A549 (cell line): ENCODE results near the gene PACSIN1. TPM values are rescaled to one million over a fixed set of nuclear protein-coding genes. Genes with fewer than 3 reads are reported as not detected.
A peak's percentile ranks its signal among the peaks of the same experiment; 100 is the strongest.

Experiments
- ATAC-seq, 2 experiments: fragments of 200-7000 bp in 1 of 2; fragments of >200 bp in 1 of 2; cut with Nextera tagmentation in 1 of 2; cut with Tn5 transposase in 1 of 2; 3 replicates each; pipeline versions ENCODE4 v1.8.0 to v1.9.1; 2018 to 2020; ENCODE audit warnings: mild to moderate bottlenecking in 1 of 2, moderate library complexity in 1 of 2
- CTCF ChIA-PET: fragments of 300-600 bp; sonication (Branson Sonifier 250); formaldehyde crosslinking; extraction: SDS; loops from one replicate; lab custom pipeline; 2021; ENCODE audit warnings: antibody characterized with exemption, inconsistent platforms; lab: Yijun Ruan, JAX
- POLR2A ChIA-PET: fragments of 350-600 bp; formaldehyde crosslinking; extraction: SDS; loops from one replicate; lab custom pipeline; 2021; ENCODE audit warnings: antibody characterized with exemption, inconsistent platforms; lab: Yijun Ruan, JAX
- DNase-seq, 2 experiments: peaks; one replicate each; pipeline versions ENCODE4 v3.0.0 to v3.0.0-alpha.2; 2011 to 2016; ENCODE audit warnings: low read depth in 1 of 2, low spot score in 1 of 2
- FAIRE-seq: peaks from 2 replicates; lab custom pipeline; 2011; peaks lifted over from hg19 to GRCh38; lab: Jason Lieb, UNC
- H3K27ac ChIP-seq, 2 experiments: fragments of >200 bp; sonication (Bioruptor Twin); formaldehyde crosslinking; 3 replicates each; pipeline ENCODE4 v1.5.1; 2016 to 2017
- H3K4me1 ChIP-seq: fragments of >200 bp; sonication (Bioruptor Twin); formaldehyde crosslinking; 3 replicates; pipeline ENCODE4 v1.6.1; 2016
- H3K4me2 ChIP-seq: fragments of >200 bp; sonication (Bioruptor Twin); formaldehyde crosslinking; 3 replicates; pipeline ENCODE4 v1.6.1; 2016
- H3K4me3 ChIP-seq: fragments of >200 bp; sonication (Bioruptor Twin); formaldehyde crosslinking; 3 replicates; pipeline ENCODE4 v1.5.1; 2016
- H3K9me3 ChIP-seq: fragments of >200 bp; sonication (Bioruptor Twin); formaldehyde crosslinking; 3 replicates; pipeline ENCODE4 v1.6.1; 2016
- BHLHE40 ChIP-seq: IDR thresholded peaks from 2 replicates; pipeline ENCODE4 v1.6.1; 2012; ENCODE audit warnings: low read depth, low read length, inconsistent platforms
- CBX2 ChIP-seq: fragments of 200-600 bp; sonication (generic); IDR thresholded peaks from 2 replicates; pipeline ENCODE4 v1.6.1; 2016; ENCODE audit warnings: low read depth, mild to moderate bottlenecking, borderline replicate concordance
- CHD2 ChIP-seq: fragments of 150-350 bp; IDR thresholded peaks from 2 replicates; pipeline ENCODE4 v1.6.1; 2014; ENCODE audit warnings: low read length; ENCODE audit not compliant: partially characterized antibody
- E2F6 ChIP-seq: IDR thresholded peaks from 2 replicates; pipeline ENCODE4 v1.6.1; 2012; ENCODE audit warnings: low read depth, borderline replicate concordance
- EHF ChIP-seq: fragments of 250-450 bp; sonication (Bioruptor Pico); IDR thresholded peaks from 2 replicates; pipeline ENCODE4 v1.5.0; 2020; ENCODE audit warnings: mild to moderate bottlenecking
- EP300 ChIP-seq, 2 experiments: fragments of >200 bp; sonication (Bioruptor Twin); formaldehyde crosslinking; IDR thresholded peaks; 2 replicates in 1 of 2; 3 replicates in 1 of 2; pipeline ENCODE4 v1.6.1; 2016 to 2017
- FOSL2 ChIP-seq, 2 experiments: fragments of 450-650 bp in 1 of 2; fragments of >200 bp in 1 of 2; sonication (Bioruptor Twin) in 1 of 2; formaldehyde crosslinking; IDR thresholded peaks; 2 replicates each; pipeline versions ENCODE4 v1.5.0 to v1.6.1; 2016 to 2020; ENCODE audit warnings: mild to moderate bottlenecking in 1 of 2, moderate library complexity in 1 of 2
- HDAC2 ChIP-seq: fragments of 200-600 bp; sonication (generic); IDR thresholded peaks from 2 replicates; pipeline ENCODE4 v1.6.1; 2016
- JUN ChIP-seq, 2 experiments: fragments of >200 bp; sonication (Bioruptor Twin); formaldehyde crosslinking; IDR thresholded peaks; 2 replicates in 1 of 2; 3 replicates in 1 of 2; pipeline ENCODE4 v1.6.1; 2016 to 2017
- MAX ChIP-seq: IDR thresholded peaks from 2 replicates; pipeline ENCODE4 v1.6.1; 2012
- PHF8 ChIP-seq: fragments of 200-600 bp; sonication (generic); IDR thresholded peaks from 2 replicates; pipeline ENCODE4 v1.6.1; 2016; ENCODE audit warnings: low read depth, mild to moderate bottlenecking, antibody characterized with exemption, moderate library complexity, borderline replicate concordance
- RAD21 ChIP-seq, 2 experiments: fragments of >200 bp in 1 of 2; sonication (Bioruptor Twin) in 1 of 2; formaldehyde crosslinking in 1 of 2; IDR thresholded peaks in 1 of 2; conservative IDR thresholded peaks in 1 of 2; 2 replicates in 1 of 2; 3 replicates in 1 of 2; pipeline ENCODE4 v1.6.1; 2012 to 2018; ENCODE audit warnings: inconsistent platforms in 1 of 2
- RFX5 ChIP-seq: fragments of 450-650 bp; IDR thresholded peaks from 2 replicates; pipeline ENCODE4 v1.7.1; 2014; ENCODE audit warnings: antibody characterized with exemption, mild to moderate bottlenecking, moderate library complexity
- SMC3 ChIP-seq: fragments of >200 bp; sonication (Bioruptor Twin); formaldehyde crosslinking; IDR thresholded peaks from 3 replicates; pipeline ENCODE4 v1.6.1; 2018; ENCODE audit warnings: inconsistent platforms
- TP53 ChIP-seq: fragments of 250-450 bp; sonication (Bioruptor Pico); IDR thresholded peaks from 2 replicates; pipeline ENCODE4 v1.5.0; 2021; ENCODE audit warnings: mild to moderate bottlenecking, moderate library complexity
- ZC3H11A ChIP-seq: fragments of 450-650 bp; IDR thresholded peaks from 2 replicates; pipeline ENCODE4 v1.6.1; 2014; ENCODE audit warnings: antibody characterized with exemption, mild to moderate bottlenecking
- WGBS: methylation state at CpG from one replicate; pipeline ENCODE4 v1.1.6; 2017; ENCODE audit errors: missing lambda C conversion rate; 5-methylcytosine and 5-hydroxymethylcytosine counted together
- polyA plus RNA-seq, 4 experiments: library from polyadenylated mRNA; depleted of rRNA in 3 of 4; stranded (reverse); fragments of >200 nt; fragmentation: RNase III in 1 of 4; extraction: RNeasy Plus Mini Kit Qiagen cat#74134 plus additional on column Dnase treatment in 1 of 4; gene quantifications; 2 replicates in 3 of 4; 3 replicates in 1 of 4; pipeline ENCODE4 v1.2.3, GENCODE V29; 2011 to 2017
- TF ChIP-seq, protein P1 (sequence below): fragments of 200-600 bp; sonication (generic); IDR thresholded peaks from 2 replicates; pipeline ENCODE4 v1.6.1; 2016; ENCODE audit warnings: antibody characterized with exemption, mild to moderate bottlenecking, moderate library complexity
- TF ChIP-seq, protein P2 (sequence below): fragments of 150-350 bp; IDR thresholded peaks from 2 replicates; pipeline ENCODE4 v1.6.1; 2014; ENCODE audit warnings: low read depth, mild to moderate bottlenecking, low read length

Gene PACSIN1
- polyA plus RNA-seq, 2 of the 4 experiments (the other 2 are of a cell fraction), result 0.14 to 0.30 TPM

- 61% methylated on average over 5 of the region's 5 CpGs for WGBS
- DNase-seq, result no peak
- Histone ChIP-seq H3K27ac (no peak overlapping the region), H3K9me3 (no peaks in the 10 kb centered on the region), H3K4me2 (no peak overlapping the region), H3K4me3 (no peak overlapping the region), H3K4me1 (peaks cover 50% of the 10 kb centered on the region)
- ChIA-PET POLR2A (no interaction called here), CTCF (interaction anchor here (1.3 kb wide), 1 partner anchor 15 kb away, joined by 4 read pairs; no protein-coding TSS in a partner anchor)
- TF ChIP-seq SMC3 (no peak), EHF (CRISPR knock-in tag) (no peak), EP300 (IDR thresholded peaks at IDR 0.05) (no peak), ZC3H11A (no peak), PHF8 (no peak)
- TF ChIP-seq, protein P1, sequence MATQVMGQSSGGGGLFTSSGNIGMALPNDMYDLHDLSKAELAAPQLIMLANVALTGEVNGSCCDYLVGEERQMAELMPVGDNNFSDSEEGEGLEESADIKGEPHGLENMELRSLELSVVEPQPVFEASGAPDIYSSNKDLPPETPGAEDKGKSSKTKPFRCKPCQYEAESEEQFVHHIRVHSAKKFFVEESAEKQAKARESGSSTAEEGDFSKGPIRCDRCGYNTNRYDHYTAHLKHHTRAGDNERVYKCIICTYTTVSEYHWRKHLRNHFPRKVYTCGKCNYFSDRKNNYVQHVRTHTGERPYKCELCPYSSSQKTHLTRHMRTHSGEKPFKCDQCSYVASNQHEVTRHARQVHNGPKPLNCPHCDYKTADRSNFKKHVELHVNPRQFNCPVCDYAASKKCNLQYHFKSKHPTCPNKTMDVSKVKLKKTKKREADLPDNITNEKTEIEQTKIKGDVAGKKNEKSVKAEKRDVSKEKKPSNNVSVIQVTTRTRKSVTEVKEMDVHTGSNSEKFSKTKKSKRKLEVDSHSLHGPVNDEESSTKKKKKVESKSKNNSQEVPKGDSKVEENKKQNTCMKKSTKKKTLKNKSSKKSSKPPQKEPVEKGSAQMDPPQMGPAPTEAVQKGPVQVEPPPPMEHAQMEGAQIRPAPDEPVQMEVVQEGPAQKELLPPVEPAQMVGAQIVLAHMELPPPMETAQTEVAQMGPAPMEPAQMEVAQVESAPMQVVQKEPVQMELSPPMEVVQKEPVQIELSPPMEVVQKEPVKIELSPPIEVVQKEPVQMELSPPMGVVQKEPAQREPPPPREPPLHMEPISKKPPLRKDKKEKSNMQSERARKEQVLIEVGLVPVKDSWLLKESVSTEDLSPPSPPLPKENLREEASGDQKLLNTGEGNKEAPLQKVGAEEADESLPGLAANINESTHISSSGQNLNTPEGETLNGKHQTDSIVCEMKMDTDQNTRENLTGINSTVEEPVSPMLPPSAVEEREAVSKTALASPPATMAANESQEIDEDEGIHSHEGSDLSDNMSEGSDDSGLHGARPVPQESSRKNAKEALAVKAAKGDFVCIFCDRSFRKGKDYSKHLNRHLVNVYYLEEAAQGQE, result no peak
- ATAC-seq, result no peak
- FAIRE-seq, result no peak
Observed at GRCh38 chr6:34540222-34540621, 74.3 kb downstream of the PACSIN1 start.

DNA sequence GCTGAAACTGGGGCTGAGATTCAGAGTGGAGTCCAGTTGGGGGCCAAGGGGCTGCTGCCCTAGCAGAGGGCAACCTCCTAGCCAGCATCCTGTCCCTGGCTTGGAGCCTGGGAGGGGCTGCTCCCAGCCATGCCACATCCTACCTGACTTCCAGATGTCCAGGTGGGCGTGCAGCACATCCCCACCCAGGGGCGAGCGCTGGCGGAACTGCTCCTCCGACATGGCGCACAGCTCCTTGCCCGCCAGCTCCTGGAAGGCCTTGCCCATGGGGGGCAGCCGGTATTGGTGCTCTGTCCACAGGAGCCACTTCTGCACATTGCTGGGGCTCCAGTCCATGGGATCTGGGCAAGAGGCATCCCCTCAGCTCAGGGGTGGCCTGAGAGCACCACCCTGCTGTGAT is 75.0 kb downstream of the PACSIN1 start:
- no peaks in the 10 kb centered on the region for H3K9me3 ChIP-seq
- DNase-seq, result no peak
- H3K4me3 ChIP-seq, result no peak overlapping the region
- FAIRE-seq, result no peak
- no peak overlapping the region for H3K4me2 ChIP-seq
- CTCF ChIA-PET, result interaction anchor here (1.3 kb wide), 1 partner anchor 15 kb away, joined by 4 read pairs; no protein-coding TSS in a partner anchor
- POLR2A ChIA-PET, result no interaction called here
- ATAC-seq, result no peak
- H3K27ac ChIP-seq, result peak overlapping the region in 1 of 2 experiments; percentile 8; a peak in 1 of 6 replicates
- no CpG with 5 or more reads among the region's 8 CpGs for WGBS
- TF ChIP-seq CHD2, result no peak
- TF ChIP-seq HDAC2, result no peak
- no peak for TF ChIP-seq PHF8
- peaks cover 51% of the 10 kb centered on the region for H3K4me1 ChIP-seq

DNA sequence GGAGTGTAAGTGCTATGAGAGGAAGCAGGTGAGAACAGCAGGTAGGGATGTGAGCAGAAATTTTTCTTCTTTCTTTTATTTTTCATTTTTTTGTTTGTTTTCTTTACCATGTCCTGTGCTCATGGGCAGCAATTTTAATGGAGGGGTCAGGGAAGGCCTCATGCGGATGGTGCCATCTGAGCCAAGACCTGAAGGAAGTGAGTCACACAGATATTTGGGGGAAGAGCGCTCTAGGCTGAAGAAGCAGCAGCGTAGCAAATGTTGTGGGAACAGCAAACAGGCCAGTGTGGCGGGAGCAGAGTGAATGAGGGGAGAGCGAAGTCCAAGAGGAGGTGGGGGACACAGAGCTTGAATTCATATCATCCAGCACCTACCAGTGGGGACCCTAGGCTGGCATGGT is 77.5 kb downstream of the PACSIN1 start:
- peaks cover 55% of the 10 kb centered on the region for H3K4me1 ChIP-seq
- DNase-seq (no peak), FAIRE-seq (no peak), ATAC-seq (no peak)
- POLR2A ChIA-PET, result no interaction called here
- CTCF ChIA-PET, result interaction anchor here (1.9 kb wide), 1 partner anchor 66 kb away, joined by 4 read pairs; no protein-coding TSS in a partner anchor
- no peaks in the 10 kb centered on the region for H3K9me3 ChIP-seq
- 26% methylated on average over 5 of the region's 5 CpGs for WGBS
- H3K27ac ChIP-seq, result peak overlapping the region; percentile 74 to 93
- H3K4me2 ChIP-seq, result peak overlapping the region; percentile 57
- TF ChIP-seq MAX, result 0 out of 2 replicates have a peak, but pooled peaks have one; percentile 20
- TF ChIP-seq E2F6, result no peak
- H3K4me3 ChIP-seq, result no peak overlapping the region

DNA sequence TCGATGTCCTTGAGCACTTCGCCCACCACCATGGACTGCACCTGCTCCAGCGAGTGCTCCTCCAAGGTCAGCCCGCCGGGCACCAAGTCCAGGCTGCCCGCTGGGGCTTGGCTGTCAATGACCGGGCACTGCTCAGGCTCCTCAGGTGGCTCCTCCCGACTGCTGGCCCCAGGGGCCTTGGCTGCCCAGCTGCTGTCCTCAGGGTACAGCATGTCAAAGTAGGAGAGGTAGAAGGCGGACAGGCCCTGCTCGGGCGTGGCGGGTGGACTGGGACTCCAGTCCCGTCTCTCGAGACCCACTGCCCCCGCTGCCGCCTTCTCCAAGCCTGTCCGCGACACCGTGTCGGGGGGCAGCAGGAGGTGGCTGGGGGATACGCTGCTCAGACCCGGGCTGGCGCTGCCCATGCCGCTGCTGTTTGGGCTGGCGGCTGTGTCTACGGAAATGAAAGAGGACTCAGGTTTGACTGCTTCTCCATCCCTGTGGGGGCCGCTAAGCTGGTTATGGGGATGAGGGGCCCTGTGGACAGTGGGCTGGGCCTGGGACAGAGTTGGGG is 78.3 kb downstream of the PACSIN1 start:
- peak overlapping the region; percentile 57 for H3K4me2 ChIP-seq
- POLR2A ChIA-PET, result no interaction called here
- TF ChIP-seq JUN (IDR thresholded peaks at IDR 0.05), result no peak
- no peak for TF ChIP-seq TP53 (CRISPR knock-in tag)
- no peak for TF ChIP-seq BHLHE40
- TF ChIP-seq FOSL2 (IDR thresholded peaks at IDR 0.05), result no peak
- TF ChIP-seq FOSL2 (CRISPR knock-in tag; IDR thresholded peaks at IDR 0.05), result no peak
- TF ChIP-seq RAD21 (conservative IDR thresholded peaks at IDR 0.05 in 1 of 2, IDR thresholded peaks at IDR 0.05 in 1 of 2), result no peak
- no peak for TF ChIP-seq RFX5
- no peak for TF ChIP-seq EHF (CRISPR knock-in tag)
- TF ChIP-seq, protein P1, result no peak
- TF ChIP-seq CBX2, result no peak
- TF ChIP-seq, protein P2, sequence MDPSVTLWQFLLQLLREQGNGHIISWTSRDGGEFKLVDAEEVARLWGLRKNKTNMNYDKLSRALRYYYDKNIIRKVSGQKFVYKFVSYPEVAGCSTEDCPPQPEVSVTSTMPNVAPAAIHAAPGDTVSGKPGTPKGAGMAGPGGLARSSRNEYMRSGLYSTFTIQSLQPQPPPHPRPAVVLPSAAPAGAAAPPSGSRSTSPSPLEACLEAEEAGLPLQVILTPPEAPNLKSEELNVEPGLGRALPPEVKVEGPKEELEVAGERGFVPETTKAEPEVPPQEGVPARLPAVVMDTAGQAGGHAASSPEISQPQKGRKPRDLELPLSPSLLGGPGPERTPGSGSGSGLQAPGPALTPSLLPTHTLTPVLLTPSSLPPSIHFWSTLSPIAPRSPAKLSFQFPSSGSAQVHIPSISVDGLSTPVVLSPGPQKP, result no peak

More for the DNA sequence above, 78.3 kb downstream of the PACSIN1 start:
- FAIRE-seq (no peak), ATAC-seq (no peak), DNase-seq (no peak)
- no peak overlapping the region for H3K4me3 ChIP-seq
- CTCF ChIA-PET, result interaction anchor here (1.0 to 1.9 kb wide), 2 partner anchors 17 to 65 kb away, joined by 3 to 4 read pairs; no protein-coding TSS in a partner anchor
- 95% methylated on average over 11 of the region's 27 CpGs for WGBS
- peak overlapping the region; percentile 74 to 93 for H3K27ac ChIP-seq
- H3K4me1 ChIP-seq, result peaks cover 62% of the 10 kb centered on the region
- H3K9me3 ChIP-seq, result no peaks in the 10 kb centered on the region
